SW480 (cell line): Measurements from ENCODE around the gene CDH23.

Experiments used
- DNase-seq: peaks from one replicate; pipeline ENCODE4 v3.0.0-alpha.2; 2016; ENCODE audit warnings: low spot score

The CDH23 gene

GRCh38 chr10:71538608-71539260 is 142.0 kb downstream of the CDH23 start:
- no peak for DNase-seq

- DNase-seq = no peak
These were observed 142.9 kb downstream of the CDH23 start for GRCh38 chr10:71539442-71540118.

GRCh38 chr10:71542478-71542877 is 145.8 kb downstream of the CDH23 start:
- no peak for DNase-seq

- DNase-seq = no peak
These were observed 147.0 kb downstream of the CDH23 start for GRCh38 chr10:71543608-71544170.

- DNase-seq = no peak
These were observed 148.3 kb downstream of the CDH23 start for GRCh38 chr10:71545001-71545400.

GRCh38 chr10:71546220-71546619 is 149.5 kb downstream of the CDH23 start:
- no peak for DNase-seq

GRCh38 chr10:71547312-71547711 is 150.6 kb downstream of the CDH23 start:
- DNase-seq = peak; percentile 3

GRCh38 chr10:71547876-71548846 is 151.4 kb downstream of the CDH23 start:
- DNase-seq = no peak

- DNase-seq = no peak
These were observed 153.2 kb downstream of the CDH23 start for GRCh38 chr10:71549766-71550533.

- DNase-seq = no peak
These were observed 153.9 kb downstream of the CDH23 start for GRCh38 chr10:71550628-71551027.

GRCh38 chr10:71551970-71552369 is 155.2 kb downstream of the CDH23 start:
- no peak for DNase-seq

- no peak for DNase-seq
These were observed 156.7 kb downstream of the CDH23 start for GRCh38 chr10:71553432-71553831.

GRCh38 chr10:71554671-71555070 is 158.0 kb downstream of the CDH23 start:
- no peak for DNase-seq

GRCh38 chr10:71555087-71555723 is 158.5 kb downstream of the CDH23 start:
- DNase-seq = no peak

GRCh38 chr10:71555724-71556119 is 159.0 kb downstream of the CDH23 start:
- DNase-seq = no peak

GRCh38 chr10:71558991-71559390 is 162.3 kb downstream of the CDH23 start:
- DNase-seq = no peak

GRCh38 chr10:71561003-71561574 is 164.4 kb downstream of the CDH23 start:
- DNase-seq = no peak

- DNase-seq = no peak
These were observed 165.5 kb downstream of the CDH23 start for GRCh38 chr10:71562181-71562580.

GRCh38 chr10:71562904-71563303 is 166.2 kb downstream of the CDH23 start:
- no peak for DNase-seq

- DNase-seq = no peak
These were observed 167.6 kb downstream of the CDH23 start for GRCh38 chr10:71564194-71564820.
